Measurements from ENCODE around the gene ZFR.
"Not testable (repeated sequence)": the region's sequence is repeated elsewhere in the genome, so short reads cannot be mapped to it uniquely, and the experiment has no call there.

Gene ZFR

GRCh38 chr5:32434221-32434620, 10.3 kb downstream of the ZFR start:
- DNase-seq (ENCODE audit: low spot score): no peak
- in situ Hi-C loops (cut with MboI; ENCODE audit: low sequenced_read_pairs, unreplicated experiment): no loop called here
- TF ChIP-seq CTCF (IDR thresholded peaks at IDR 0.05; ENCODE audit: borderline replicate concordance, control extremely low read depth, extremely low read depth, insufficient read depth, missing control alignments): no peak

- in situ Hi-C loops (cut with MboI; ENCODE audit: low sequenced_read_pairs, unreplicated experiment): no loop called here
- DNase-seq (ENCODE audit: low spot score): no peak
Observed at GRCh38 chr5:32432633-32433032, 11.9 kb downstream of the ZFR start.

GRCh38 chr5:32430825-32431224, 13.7 kb downstream of the ZFR start:
- in situ Hi-C loops (cut with MboI; ENCODE audit: low sequenced_read_pairs, unreplicated experiment); DNase-seq (ENCODE audit: low spot score): not testable (repeated sequence)

More at GRCh38 chr5:32432633-32433032, 11.9 kb downstream of the ZFR start:
- TF ChIP-seq CTCF (IDR thresholded peaks at IDR 0.05; ENCODE audit: borderline replicate concordance, control extremely low read depth, extremely low read depth, insufficient read depth, missing control alignments): no peak

GRCh38 chr5:32428426-32428825, 16.1 kb downstream of the ZFR start:
- DNase-seq (ENCODE audit: low spot score): no peak
- in situ Hi-C loops (cut with MboI; ENCODE audit: low sequenced_read_pairs, unreplicated experiment): no loop called here
- TF ChIP-seq CTCF (IDR thresholded peaks at IDR 0.05; ENCODE audit: borderline replicate concordance, control extremely low read depth, extremely low read depth, insufficient read depth, missing control alignments): no peak

- in situ Hi-C loops (cut with MboI; ENCODE audit: low sequenced_read_pairs, unreplicated experiment): no loop called here
- no peak for DNase-seq (ENCODE audit: low spot score)
Observed at GRCh38 chr5:32426440-32427151, 17.9 kb downstream of the ZFR start.

GRCh38 chr5:32422697-32423096, 21.8 kb downstream of the ZFR start:
- in situ Hi-C loops (cut with MboI; ENCODE audit: low sequenced_read_pairs, unreplicated experiment): no loop called here
- no peak for DNase-seq (ENCODE audit: low spot score)
- no peak for TF ChIP-seq CTCF (IDR thresholded peaks at IDR 0.05; ENCODE audit: borderline replicate concordance, control extremely low read depth, extremely low read depth, insufficient read depth, missing control alignments)

More at GRCh38 chr5:32426440-32427151, 17.9 kb downstream of the ZFR start:
- TF ChIP-seq CTCF (IDR thresholded peaks at IDR 0.05; ENCODE audit: borderline replicate concordance, control extremely low read depth, extremely low read depth, insufficient read depth, missing control alignments): no peak

- DNase-seq (ENCODE audit: low spot score): peak; percentile 52
- TF ChIP-seq CTCF (IDR thresholded peaks at IDR 0.05; ENCODE audit: borderline replicate concordance, control extremely low read depth, extremely low read depth, insufficient read depth, missing control alignments): no peak
- in situ Hi-C loops (cut with MboI; ENCODE audit: low sequenced_read_pairs, unreplicated experiment): no loop called here
Observed at GRCh38 chr5:32421075-32421474, 23.5 kb downstream of the ZFR start.
